Sigmoid colon (tissue), 4 donors: ENCODE data around the gene SH3RF3.

Experiments used
- CTCF ChIP-seq, 4 experiments: fragments of 450-650 bp in 3 of 4; fragments of 200-600 bp in 1 of 4; IDR thresholded peaks; one replicate each; pipeline ENCODE4 v1.5.1; 2016 to 2019; ENCODE audit warnings: antibody characterized with exemption in 4 of 4, mild to moderate bottlenecking in 3 of 4, moderate library complexity in 2 of 4
- EP300 ChIP-seq, 4 donors: sonication (generic); formaldehyde crosslinking; IDR thresholded peaks; one replicate each; pipeline ENCODE4 v1.6.1; 2017; ENCODE audit warnings: antibody characterized with exemption in 4 of 4
- POLR2A ChIP-seq, 2 donors: fragments of 450-650 bp; IDR thresholded peaks; one replicate each; pipeline ENCODE4 v1.6.1; 2016; ENCODE audit warnings: antibody characterized with exemption in 2 of 2, mild to moderate bottlenecking in 2 of 2, moderate library complexity in 2 of 2
- POLR2AphosphoS5 ChIP-seq, 4 donors: sonication (generic); formaldehyde crosslinking; IDR thresholded peaks; one replicate each; pipeline ENCODE4 v1.6.1; 2017; ENCODE audit warnings: antibody characterized with exemption in 4 of 4

GRCh38 chr2:109089602-109090300, 39.3 kb upstream of the SH3RF3 start:
- no peak for TF ChIP-seq POLR2A (IDR thresholded peaks at IDR 0.05)
- no peak for TF ChIP-seq CTCF (IDR thresholded peaks at IDR 0.05)
- TF ChIP-seq POLR2AphosphoS5 (IDR thresholded peaks at IDR 0.05) = no peak
- no peak for TF ChIP-seq EP300 (IDR thresholded peaks at IDR 0.05)
